ENCODE data around the gene HBZ.

- peak; percentile 44; the same call in 1 of the 2 replicates for TF ChIP-seq CTCF (conservative IDR thresholded peaks at IDR 0.05; ENCODE audit: low read depth, low read length)
- TF ChIP-seq EZH2 (IDR thresholded peaks at IDR 0.05; ENCODE audit: low read length, unreplicated experiment) = no peak
Observed at GRCh38 chr16:188674-189073, 36.2 kb downstream of the HBZ start.
